Peyer's patch (tissue), 4 donors: ENCODE data around the gene PLCD4.

ENCODE experiments used
- POLR2A ChIP-seq, 2 donors: fragments of 450-650 bp; IDR thresholded peaks; one replicate each; pipeline ENCODE4 v1.5.1; 2017; ENCODE audit warnings: antibody characterized with exemption in 2 of 2, mild to moderate bottlenecking in 2 of 2, moderate library complexity in 2 of 2
- TF ChIP-seq, protein P1 (sequence below), 6 experiments: fragments of 450-650 bp in 4 of 6; fragments of 200-600 bp in 2 of 6; sonication (generic) in 1 of 6; IDR thresholded peaks; one replicate each; pipeline ENCODE4 v1.5.1; 2017 to 2019; ENCODE audit warnings: antibody characterized with exemption in 6 of 6, mild to moderate bottlenecking in 3 of 6, moderate library complexity in 1 of 6

DNA sequence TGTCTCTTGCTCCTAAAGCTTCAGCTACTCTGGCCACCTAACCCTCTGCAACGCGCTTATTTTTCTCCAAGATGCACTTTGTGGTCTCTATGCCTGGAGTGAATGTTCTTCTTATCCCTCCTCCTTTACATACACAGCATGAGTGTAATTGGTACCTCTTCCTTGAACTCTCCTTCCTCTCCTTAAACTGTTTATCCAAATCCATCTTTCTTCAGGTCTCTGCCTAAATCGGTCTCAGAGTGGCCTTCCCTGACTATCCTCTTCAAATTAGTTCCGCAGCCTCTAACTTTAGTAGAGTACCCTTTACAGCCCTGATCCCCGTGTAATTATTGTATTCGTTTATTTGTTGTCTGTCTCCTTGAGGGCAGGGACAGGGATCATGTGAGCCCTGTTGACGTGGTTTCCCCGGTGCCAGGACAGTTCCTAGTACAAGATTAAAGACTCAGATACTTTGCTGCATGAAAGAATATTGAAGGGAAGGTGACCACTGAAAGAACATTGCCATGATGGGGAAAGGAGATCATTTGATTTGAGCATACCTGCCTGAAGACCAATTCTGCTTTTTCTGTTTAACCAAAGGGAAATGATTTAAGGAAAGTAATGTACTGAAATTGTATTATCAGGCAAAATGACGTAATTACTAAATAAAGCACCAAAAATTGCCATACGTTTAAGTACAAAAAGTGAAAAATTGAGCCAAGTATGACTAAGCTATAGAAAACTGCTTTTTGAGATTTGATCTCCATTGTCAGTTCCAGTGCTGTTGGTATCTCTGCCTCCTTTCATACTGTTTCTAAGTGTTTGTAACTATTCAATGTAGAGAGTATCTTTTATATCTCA, 37.8 kb upstream of the PLCD4 start:
- TF ChIP-seq, protein P1, sequence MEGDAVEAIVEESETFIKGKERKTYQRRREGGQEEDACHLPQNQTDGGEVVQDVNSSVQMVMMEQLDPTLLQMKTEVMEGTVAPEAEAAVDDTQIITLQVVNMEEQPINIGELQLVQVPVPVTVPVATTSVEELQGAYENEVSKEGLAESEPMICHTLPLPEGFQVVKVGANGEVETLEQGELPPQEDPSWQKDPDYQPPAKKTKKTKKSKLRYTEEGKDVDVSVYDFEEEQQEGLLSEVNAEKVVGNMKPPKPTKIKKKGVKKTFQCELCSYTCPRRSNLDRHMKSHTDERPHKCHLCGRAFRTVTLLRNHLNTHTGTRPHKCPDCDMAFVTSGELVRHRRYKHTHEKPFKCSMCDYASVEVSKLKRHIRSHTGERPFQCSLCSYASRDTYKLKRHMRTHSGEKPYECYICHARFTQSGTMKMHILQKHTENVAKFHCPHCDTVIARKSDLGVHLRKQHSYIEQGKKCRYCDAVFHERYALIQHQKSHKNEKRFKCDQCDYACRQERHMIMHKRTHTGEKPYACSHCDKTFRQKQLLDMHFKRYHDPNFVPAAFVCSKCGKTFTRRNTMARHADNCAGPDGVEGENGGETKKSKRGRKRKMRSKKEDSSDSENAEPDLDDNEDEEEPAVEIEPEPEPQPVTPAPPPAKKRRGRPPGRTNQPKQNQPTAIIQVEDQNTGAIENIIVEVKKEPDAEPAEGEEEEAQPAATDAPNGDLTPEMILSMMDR (IDR thresholded peaks at IDR 0.05), result no peak
- no peak for TF ChIP-seq POLR2A (IDR thresholded peaks at IDR 0.05)
